Activated T-cell treated with anti-CD3 and anti-CD28 coated beads, Interleukin-2, amount 50 U/mL, for 48 hours (primary cell): ENCODE data around the gene MOV10.
A peak's percentile ranks its signal among the peaks of the same experiment; 100 is the strongest.

ENCODE experiments used
- DNase-seq, 2 experiments: peaks; one replicate each; pipeline ENCODE4 v3.0.0-alpha.2; 2020

Gene MOV10

DNA sequence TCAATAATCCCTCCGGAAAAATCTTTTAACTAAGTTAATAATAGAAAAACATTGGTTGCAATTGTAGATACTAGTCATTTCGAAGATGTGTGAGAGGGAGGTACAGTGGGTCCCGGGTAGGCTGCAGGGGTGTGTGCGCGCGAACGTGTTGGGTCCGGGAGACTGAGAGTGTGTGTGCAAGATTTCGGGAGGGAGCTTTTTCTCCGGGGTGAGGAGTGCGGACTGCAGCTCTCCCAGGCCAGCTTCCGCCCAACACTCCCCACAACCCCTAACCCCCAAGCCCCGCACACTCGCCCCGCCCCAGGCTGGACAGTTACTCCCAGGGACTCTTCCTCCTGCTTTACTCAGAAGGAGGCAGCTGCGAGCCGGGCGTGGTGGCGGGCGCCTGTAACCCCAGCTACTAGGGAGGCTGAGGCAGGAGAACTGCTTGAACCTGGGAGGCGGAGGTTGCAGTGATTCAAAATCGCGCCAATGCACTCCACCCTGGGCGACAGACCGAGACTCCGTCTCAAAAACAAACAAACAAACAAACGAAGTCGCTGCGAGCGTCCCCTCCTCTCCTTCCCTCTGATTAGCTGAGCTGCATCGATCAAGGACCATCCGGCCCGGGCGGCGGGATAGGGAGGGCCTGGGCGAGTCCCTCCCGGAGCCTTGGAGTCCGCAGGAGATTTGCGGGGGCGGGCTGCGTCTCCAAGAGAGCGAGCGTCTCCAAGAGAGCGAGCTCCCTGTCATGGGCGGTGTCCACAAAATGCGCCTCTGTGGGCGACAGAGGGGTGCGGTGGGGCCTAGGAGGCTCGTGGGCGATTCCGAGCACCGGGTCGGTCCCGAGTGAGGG lies 68.9 kb downstream of the MOV10 start:
- DNase-seq = no peak

DNA sequence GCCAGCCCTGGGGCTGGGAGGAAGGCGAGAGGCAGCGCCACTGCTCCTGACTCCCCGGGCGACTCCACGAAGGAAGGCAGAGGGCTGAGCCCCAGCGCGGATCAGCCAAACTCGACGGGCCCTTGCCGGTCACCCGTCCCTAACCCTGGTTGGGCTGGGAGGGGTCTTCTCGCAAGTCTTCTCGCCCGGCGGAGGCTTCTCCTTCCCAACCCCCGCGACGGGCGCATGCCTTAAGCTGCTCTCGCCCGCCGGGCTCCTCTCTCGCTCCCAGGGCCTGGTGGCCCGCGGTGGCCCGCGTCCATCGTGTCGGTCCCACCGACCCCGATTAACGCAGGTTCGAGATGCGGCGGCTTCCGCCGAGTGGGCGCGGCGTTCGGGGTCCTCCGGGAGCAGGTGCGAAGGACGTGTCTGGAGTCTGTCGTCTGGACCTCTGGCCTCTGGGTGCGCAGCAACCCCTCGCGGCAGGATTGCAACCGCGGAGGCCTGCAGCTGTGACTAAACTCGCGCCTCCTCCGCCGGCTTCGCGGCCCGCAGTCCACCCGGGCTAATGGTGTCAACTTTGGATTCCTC lies 69.6 kb downstream of the MOV10 start:
- peak in 1 of 2 experiments; percentile 28 for DNase-seq

DNA sequence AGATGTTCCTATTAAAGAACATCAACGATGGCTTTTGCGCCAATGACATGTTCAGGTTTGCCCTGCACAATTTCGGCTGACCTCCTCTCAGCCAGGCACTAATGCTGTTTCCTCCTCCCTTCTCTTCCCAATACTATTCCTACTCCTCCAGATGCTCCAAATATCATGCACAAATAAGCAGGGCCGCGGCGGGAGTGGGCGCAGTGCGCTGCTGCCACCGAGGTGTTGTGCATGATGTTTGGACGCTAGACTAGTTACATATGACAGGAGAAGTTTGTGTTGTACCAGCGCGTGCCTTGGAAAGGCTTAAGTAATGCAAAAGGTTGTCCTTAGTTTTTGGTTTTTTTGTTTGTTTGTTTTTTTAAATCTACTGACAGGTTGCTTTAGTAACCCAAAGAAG lies 73.9 kb downstream of the MOV10 start:
- no peak for DNase-seq
